Measurements from ENCODE around the gene BRINP1.

Gene BRINP1

DNA sequence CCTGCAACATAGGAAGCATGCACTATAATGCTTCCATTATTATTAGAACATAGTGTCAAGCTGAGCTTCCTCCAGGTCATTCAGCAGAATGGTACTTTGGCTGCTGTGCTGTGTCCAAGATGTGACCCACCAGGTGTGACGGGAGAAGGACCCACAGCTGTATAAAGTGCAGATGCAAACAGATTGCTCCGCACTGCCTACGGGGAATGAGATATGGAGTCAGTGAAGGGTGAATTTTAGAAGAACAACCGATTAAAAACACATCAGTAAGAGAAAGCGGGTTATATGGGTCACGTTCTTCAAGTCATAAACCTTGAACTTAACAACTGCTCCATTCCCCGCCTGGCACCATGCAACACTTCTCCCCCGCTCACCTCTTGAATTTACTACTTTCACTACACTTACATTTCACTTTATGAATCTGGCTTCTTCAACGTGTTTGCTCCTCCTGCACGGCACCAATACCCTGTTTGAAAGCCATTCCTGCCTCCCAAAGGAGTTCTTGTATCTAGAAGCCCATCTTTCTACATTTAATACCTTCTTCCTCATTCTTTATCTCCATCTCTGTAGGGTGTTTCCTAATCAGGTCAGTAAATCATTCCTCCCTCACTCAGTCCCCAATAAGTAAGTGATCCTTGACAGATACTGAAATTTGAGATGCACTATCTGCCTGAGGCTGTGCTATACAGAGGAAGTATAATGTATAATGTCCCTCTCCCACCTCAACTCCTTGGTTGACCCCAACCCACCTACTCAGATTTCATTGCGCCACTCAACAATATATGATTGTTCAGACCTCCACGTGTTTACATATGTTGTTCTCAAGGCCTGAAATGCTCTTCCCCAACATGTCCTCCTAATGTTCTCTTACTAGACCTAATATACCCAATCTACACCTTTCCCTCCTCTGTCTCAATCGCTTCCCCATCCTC lies 25.9 kb downstream of the BRINP1 start:
- no peak for DNase-seq

DNA sequence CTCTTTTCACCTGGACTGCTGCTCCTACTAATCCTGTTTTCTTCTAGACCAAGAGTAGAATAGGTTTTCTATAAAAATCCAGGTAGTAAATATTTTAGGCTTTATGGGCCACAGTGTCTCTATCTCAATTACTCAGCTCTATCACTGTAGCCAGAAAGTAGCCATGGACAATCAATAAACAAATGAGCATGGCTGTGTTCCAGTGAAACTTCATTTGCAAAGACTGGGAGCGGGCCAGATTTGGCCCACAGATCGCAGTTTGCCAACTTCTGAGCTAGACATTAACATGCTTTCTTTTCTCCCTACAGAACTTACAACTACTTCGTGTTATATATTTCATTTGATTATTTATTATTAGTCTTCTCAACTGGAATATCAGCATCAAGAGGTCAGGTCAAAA lies 30.2 kb downstream of the BRINP1 start:
- DNase-seq: no peak

DNA sequence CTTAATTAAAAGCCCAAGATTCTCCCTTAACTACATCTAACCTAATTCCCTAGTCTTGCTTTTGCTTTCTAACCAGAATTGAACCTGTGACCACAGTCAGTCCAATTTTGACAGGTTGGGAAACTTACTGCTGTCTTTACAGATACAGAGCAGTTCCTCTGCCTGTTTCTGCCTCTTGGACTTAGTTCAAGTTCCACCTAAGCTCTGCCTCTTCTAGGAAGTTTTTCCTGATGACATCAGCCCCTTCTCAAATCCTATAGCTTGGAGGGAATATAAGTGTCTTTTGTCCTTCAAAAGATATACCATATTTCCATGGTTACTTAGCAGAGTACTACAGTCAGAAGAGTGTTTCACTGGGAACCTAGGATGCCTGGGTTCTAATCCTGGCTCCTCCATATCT lies 31.7 kb downstream of the BRINP1 start:
- no peak for DNase-seq

DNA sequence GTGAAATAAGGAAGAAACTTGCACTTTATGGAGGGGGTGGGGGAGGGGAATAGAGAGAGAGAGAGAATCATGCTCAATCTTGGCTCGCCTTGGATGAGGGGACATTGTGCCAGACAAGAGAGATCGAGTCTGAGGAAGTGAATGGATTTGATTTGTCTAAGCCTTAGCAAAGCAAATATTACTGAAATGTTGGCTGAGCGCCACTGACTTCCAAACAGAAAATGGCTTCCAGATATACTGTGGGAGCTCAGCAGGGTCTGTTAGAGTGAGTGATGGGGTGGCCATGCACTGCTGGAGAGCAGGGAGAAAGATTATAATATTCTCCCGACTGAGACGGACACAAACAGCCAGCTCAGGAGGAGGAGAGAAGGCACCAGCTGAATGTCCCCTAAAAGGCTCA lies 34.5 kb downstream of the BRINP1 start:
- DNase-seq: no peak

DNA sequence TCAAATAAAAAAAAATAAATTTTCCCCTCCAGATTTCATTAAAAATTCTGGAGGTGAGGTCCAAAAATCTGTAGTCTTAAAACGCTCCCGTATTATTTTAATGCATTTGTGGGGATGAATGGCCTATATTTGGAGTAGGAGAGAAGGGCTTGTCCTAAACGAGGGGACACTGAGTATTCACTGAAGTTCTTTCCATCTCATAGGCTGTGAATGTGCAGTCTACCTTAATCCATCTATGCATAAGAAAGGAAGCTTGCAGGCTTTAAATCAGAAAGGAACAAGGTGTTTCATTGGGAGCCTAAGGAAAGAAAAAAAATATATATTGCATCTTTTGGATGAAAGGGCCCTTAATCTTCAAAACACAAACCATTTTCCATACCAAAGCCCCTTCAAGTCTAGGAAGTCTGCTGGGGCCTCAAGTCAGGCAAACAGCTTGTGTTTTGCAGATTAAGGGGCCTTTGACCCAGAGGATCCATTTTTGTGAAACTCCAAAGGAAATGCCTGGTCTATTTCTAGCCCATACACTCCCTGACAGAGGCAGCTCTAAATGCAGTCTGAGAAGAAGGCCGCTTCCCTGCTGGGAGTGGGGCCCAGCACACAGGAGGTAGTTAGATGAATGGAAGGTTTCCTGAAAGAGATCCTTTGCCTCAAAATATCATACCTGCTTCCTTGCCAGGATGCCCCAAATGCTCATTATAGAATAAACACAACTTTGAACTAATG lies 35.6 kb downstream of the BRINP1 start:
- DNase-seq: no peak

DNA sequence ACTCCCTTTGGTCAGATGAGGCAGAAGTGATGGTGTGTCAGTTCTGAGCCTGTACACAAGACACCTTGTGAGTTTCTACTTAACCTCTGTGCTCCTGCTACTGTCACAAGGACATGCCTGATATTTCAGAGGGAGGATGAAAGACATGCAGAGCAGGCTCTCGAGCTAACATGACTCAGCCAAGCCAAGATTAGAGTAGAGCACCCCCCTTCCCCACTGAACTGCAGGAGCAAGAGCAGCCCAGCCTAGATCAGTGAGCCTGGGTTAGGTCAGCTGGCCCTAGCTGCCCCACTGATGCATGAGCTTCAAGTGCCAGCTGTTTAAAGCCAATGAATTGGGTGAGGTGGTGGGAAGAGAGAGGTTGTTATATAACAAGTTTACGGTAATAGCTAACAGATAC lies 36.7 kb downstream of the BRINP1 start:
- DNase-seq: no peak

DNA sequence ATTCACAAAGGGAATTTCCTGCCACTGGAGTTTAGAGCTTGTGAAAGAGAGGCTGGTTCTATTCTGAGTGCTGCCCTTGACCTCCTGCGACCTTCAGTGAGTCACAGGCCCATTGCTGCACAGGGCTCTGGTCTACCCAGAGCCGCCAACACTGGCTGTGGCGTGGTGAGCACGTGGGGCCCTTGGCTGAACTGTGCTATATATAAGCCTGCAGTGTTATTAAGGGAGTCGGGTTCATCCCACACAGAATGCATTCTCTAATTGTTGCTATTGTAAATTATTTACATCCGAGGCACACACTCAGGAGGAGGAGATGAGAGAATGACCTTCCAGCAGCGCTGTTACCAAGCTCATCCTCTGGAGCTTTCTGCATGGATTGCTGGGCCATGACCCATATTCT lies 47.1 kb downstream of the BRINP1 start:
- no peak for DNase-seq

DNA sequence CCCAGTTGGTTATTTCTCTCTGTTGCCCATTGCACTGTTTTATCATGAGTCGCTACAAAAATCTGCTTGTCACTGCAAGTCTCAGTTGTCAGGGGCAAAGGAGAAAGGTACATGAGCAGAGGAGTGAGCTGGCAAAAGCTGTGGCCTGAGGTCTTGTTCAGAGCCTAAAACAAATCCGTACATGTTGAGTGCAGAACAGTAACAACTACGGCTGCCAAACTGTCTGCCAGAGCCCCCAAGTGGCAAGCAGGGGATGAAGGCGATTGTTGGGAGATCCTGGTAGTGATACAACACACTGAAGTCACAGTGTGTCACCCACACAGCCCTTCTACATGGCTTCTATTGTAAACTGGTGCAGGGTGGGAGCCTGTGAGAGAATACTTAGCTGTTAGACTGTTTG lies 50.9 kb downstream of the BRINP1 start:
- no peak for DNase-seq

DNA sequence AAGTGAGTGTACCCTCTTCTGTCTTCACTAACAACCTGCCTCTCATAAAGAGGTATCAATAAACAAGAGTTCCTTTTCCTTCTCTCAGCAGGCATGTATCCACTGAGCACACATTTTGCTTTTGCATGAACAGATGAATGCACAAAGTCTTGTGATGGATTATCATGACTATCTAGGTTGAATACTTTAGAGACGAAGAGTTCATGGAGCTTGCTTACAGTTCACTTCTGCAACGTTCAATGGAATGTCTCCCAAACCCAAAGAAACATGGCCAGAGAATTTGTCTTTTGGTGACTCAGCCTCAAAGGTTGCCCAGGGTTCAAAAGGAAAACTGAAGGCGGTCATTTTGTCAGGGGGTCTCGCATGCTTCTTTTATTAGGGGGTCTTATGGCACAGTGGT lies 55.4 kb downstream of the BRINP1 start:
- no peak for DNase-seq

DNA sequence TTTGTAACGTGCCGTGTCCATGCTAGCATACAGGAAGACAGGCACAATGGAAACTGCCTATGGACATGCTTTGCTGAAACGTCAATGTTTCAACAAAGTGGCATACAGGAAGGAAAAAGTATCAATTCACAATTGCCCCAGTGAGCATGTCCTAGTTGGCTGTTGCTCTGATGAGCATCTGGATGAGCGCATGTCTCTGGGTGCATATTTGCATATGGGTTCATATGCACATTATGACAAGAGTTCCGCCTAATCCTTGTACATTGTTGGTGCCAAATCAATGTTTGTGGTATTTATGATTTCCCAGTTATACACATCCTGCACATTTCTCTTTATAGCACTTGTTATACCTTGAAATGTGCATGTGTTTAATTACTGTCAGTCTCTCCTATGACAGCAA lies 58.5 kb downstream of the BRINP1 start:
- no peak for DNase-seq

DNA sequence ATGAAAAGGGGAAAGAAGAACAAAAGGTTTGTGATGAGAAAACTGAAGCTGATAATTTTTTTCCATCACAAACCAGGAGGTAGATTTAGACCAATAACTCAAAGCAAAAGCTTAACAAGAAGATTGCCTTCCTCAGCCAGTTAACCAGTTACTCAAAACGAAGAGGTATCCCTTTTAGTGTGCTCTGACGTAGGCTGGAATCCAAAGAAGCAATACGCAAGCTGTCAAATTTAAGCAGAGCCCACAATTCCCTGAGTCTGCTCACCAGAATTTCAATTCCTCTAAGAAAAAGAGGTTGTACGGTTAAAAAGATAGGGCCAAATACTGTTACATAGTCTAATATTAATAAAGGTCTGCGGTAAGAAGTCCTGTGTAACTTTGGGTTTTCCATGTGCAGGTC lies 61.8 kb downstream of the BRINP1 start:
- DNase-seq: no peak

DNA sequence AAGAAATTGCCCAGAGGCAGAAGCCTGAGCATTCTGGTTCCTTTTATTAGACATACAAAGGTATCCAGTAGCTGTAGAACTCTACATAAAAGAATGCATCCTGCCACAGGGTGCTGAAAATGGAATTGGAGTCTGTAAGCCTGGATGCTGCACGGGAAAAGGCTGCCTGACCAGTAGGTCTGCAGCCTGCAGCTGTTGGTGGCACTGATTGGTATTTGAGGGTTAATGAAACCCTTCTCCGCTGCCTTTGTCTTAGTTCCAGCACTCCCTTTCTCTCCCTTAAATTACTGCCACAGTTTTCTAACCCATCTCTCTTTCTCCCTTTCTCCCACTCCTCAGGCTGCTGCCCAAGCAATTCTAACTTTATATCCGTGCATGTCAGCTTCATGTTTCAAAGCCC lies 64.7 kb downstream of the BRINP1 start:
- DNase-seq: no peak

DNA sequence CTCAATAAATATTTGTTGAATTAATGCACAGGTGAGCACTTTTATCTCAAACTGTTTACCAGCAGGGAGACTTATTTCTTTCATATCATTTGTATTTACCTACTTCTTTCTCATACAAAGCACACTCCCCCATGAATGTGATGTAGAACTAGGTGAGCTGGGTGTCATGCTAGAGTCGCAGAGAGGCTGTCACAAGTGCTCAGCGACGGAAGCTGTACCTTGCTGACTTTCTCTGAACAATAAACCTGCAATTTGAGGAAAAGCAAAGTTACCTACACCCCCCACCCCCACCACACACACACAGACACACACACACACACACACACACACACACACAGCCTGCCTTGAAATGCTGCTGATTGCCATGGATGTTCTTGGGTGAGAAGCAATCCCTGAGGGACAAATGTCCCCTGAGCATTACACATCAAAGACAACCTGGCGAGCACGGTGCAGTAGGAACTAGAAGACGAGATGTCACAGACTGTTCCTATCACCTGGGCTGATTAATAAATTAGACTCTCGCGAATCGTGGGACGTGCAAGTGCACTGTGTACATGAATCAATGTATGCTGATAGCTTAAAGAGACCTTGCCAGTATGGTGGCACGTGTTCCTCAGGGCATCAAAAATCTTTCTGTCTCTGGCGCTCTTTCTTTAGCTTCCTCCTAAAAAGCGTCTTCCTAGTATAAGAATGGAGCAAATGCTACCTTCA lies 66.1 kb downstream of the BRINP1 start:
- DNase-seq: no peak

DNA sequence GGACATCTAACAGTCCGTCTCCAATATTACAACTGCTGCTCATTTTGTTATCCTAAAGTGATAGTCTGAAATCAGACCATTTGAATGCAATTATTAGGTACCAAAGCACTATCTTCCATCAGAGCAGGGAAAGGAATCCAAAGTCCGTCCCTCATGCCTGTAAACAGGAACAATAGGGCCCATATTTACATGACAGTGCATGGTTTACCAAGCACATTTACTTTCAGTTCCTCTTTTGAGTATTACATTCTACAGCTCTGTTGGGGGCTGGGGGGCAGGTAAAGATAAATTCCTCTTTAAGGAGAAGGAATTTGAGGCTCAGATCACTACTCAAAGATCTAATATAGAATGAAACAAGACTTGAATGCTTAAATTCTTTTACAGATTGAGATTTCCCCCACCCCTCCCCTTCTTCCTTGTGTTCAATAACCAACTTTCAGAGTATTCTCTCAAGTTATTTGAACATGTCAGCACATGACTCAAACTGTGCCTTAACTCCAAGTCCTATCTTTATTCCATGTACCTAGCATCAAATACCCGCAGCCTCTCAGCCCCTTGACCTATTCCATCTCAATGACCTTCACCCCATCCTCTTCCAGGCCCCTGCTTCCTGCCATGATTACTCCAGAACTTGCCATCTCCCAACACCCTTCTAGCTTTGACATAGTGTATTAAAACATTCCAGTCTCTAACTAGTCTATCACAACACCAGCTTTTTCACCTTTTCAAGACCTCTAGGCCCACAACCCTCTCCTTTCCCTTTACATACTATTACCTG lies 71.0 kb downstream of the BRINP1 start:
- no peak for DNase-seq

DNA sequence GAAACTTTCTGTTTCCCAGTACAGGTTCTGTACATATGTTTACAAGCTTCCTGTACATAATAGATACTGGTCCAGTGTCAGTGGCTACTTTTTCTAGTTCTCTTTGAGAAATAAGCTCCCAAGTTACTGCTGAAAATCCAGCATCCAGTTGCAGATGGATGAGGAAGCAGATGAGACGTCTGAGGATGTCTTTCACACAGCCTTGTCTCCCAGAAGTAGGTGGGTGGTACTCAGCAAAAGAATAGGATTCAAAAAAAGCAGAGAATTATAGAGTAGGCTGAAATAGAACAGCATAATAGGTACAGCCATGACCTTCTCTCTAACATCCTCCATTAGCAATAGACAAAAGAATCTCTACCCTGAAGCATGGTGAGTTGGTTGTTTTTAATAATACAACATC lies 77.7 kb downstream of the BRINP1 start:
- DNase-seq: no peak

DNA sequence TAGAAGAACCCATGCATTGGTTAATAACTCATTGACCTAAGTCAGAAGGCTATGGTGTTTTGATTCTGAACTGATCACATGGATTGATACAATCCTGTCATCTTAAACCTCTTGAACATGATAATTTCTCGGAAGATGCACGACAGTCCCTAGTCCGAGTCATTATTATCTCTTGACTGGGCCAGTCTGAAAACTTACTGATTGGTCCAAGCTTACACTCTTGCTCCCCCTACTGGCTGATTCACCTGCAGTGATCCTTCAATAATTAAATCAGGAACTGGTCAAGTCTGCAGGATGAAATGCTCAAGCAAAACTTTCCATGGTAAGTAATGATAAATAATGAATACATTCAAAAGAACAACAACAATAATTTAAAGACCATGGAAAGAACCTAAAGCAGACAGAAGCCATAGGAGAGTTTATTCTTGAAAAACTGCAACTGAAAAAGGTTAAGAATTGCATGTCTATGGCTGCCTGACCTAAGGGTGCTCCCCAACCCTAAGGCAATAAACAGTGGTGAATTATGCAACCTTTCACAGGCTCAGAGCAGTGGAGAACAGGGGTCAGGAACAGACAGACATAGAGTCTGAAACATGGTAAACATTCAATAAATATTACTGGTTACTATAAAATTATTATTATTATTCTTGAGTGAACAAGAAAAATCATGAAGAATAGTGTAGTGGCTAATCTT lies 79.3 kb downstream of the BRINP1 start:
- peak in 1 of 2 experiments; percentile 6 for DNase-seq

DNA sequence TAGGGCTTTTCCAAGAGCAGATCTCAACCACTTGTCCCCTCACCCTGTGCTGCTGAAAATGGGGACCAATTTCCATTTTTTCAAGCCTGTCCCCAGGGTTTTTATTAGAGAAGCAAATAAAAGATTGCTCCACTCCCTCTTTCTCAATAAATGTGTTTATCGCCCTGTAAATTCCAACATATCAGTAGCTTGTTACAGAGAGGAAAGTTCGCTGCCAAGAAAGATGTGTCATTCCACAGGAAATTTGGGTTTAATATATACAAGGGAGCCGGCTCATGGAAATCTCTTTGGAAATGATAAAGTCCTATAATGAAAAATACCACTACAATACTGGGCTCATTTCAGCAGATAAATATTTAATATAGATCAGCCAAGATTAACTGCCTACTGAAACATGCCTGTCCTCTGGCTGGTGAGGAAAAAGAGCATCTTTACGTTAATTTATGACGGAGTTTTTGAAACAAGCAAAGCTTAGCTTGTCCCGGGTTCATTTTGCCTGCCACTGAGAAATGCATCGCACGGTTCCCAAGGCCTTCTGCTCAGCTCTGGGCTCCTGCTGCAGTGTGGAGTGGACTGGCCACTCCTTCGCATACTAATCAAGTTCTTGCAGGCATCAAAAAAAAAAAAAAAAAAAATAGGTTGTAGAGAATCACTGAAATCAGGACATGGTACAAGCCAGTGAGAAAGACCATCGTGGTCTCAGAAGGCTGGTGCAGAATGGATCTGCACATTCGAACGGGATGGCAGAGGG lies 84.5 kb downstream of the BRINP1 start:
- no peak for DNase-seq

DNA sequence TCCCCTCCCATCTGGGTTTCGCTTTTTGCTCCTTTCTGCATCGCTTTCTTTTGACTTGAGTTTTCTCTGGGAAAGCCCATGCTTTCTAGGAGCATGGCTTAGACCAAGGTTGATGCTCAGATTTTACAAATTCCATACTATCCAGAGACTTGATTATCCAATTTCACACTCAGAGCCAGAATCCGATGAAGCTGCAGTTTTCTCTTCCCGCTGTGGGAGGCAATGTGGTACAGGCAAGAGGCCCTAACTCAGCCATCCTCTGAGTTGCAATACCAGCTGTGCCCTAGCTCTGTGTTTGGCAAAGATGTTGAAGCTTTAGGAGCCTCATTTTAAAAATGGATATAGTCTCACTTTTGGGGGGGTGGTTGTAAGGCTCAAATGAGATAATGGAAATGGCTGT lies 85.1 kb downstream of the BRINP1 start:
- DNase-seq: no peak

DNA sequence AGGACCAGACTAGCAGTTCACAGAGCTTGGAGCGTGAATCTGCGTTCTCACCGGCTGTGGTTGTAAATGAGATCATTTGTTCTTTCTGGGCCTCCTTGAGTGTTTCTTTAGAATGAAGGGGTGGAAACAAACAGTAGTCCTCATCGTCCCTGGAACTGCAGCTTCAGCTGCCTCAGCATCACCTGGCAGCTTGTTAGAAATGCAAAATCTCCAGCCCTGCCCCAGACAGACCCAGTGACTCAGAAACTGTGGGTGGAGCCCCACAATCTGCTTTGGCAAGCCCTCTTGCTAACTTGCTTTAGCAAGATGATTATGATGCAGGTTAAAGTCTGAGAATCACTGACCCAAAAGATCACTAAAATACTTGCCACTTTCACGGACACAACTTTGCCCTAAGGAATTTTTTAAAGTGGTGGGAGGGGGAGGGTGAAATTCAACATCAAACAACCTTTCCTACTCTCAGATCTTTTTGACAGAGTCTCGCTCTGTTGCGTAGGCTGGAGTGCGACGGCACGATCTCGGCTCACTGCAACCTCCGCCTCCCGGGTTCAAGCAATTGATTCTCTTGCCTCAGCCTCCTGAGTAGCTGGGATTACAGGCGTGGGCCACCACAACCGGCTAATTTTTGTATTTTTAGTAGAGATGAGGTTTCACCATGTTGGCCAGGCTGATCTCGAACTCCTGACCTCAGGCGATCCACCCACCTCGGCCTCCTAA lies 86.0 kb downstream of the BRINP1 start:
- no peak for DNase-seq

DNA sequence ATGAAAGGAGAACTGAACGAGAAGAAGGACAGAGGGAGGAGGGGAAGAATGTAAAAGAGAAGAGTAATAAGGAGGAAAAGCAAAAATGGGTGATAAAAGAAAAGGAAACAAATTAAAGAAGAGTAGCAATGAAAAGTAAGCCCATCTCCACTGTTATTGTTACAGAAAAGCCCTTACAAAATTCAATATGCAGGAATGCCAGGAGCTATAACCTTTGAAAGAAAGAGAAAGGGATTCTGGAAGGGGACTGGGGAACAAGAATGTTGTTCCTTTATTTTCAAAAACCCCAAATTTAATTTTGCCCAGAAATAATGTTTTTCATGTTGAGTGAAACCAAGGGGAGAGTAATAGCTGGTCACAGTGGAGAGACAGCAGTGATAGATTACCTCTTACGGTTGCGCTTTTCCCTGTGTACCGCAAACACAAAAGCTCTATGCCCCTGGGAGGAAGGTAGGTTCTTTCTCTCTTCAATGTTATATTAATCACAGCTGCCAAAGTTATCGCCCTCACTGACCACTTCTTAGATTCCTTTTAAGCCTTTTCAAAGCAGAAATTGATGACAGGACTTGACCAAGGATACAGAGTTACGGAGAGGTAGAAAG lies 86.7 kb downstream of the BRINP1 start:
- no peak for DNase-seq

Measured in activated CD4-positive, alpha-beta T cell treated with anti-CD3 and anti-CD28 coated beads, Interleukin-2, amount 50 U/mL, for 48 hours (primary cell).